B cell (primary cell): ENCODE measurements around the gene PRRG2. TPM values are rescaled to one million over a fixed set of nuclear protein-coding genes. Genes with fewer than 3 reads are reported as not detected.

Experiments
- ATAC-seq: fragments of 200-7000 bp; cut with Tn5 transposase; one replicate; pipeline ENCODE4 v1.10.0; 2021; ENCODE audit warnings: low read depth, mild to moderate bottlenecking, moderate number of reproducible peaks, moderate library complexity
- CTCF ChIA-PET: fragments of 350-600 bp; sonication (Branson Sonifier 250); formaldehyde crosslinking; loops from one replicate; lab custom pipeline; 2021; ENCODE audit warnings: antibody characterized with exemption, inconsistent platforms; lab: Charles Lee
- POLR2A ChIA-PET: fragments of 350-600 bp; sonication (Branson Sonifier 250); formaldehyde crosslinking; loops from one replicate; lab custom pipeline; 2021; ENCODE audit warnings: antibody characterized with exemption; lab: Charles Lee
- DNase-seq: peaks from one replicate; pipeline ENCODE4 v3.0.0; 2013
- H2AFZ ChIP-seq: 2 replicates; pipeline ENCODE4 v1.6.1; 2012; ENCODE audit warnings: mild to moderate bottlenecking, low read depth, low read length; ENCODE audit not compliant: insufficient read depth, poor library complexity, severe bottlenecking
- H3K27ac ChIP-seq, 2 donors: 1 replicate in 1 of 2; 2 replicates in 1 of 2; pipeline ENCODE4 v1.5.1; 2012 to 2013; ENCODE audit warnings: low read length in 2 of 2, mild to moderate bottlenecking in 2 of 2, moderate library complexity in 1 of 2
- H3K27me3 ChIP-seq, 4 experiments: fragments of 200-600 bp in 1 of 4; sonication (generic) in 1 of 4; replicated peaks in 1 of 4; 1 replicate in 2 of 4; 2 replicates in 2 of 4; pipeline versions ENCODE4 v1.6.1 to v1.7.0; 2013 to 2016; ENCODE audit warnings: low read length in 3 of 4, mild to moderate bottlenecking in 2 of 4, mixed read lengths in 1 of 4, moderate library complexity in 1 of 4; ENCODE audit not compliant: insufficient read depth in 4 of 4, control insufficient read depth in 3 of 4; ENCODE audit errors: control extremely low read depth in 1 of 4
- H3K36me3 ChIP-seq, 2 experiments: replicated peaks in 1 of 2; 1 replicate in 1 of 2; 2 replicates in 1 of 2; pipeline versions ENCODE4 v1.6.1 to v1.7.1; 2013; ENCODE audit warnings: low read length in 1 of 2; ENCODE audit not compliant: insufficient read depth in 2 of 2, control insufficient read depth in 1 of 2; ENCODE audit errors: control extremely low read depth in 1 of 2, extremely low read depth in 1 of 2
- H3K4me1 ChIP-seq, 2 donors: fragments of 200-600 bp in 1 of 2; sonication (generic) in 1 of 2; 1 replicate in 1 of 2; 2 replicates in 1 of 2; pipeline versions ENCODE4 v1.5.1 to v1.6.1; 2013 to 2017; ENCODE audit warnings: low read length in 2 of 2; ENCODE audit not compliant: control insufficient read depth in 2 of 2, insufficient read depth in 2 of 2
- H3K4me2 ChIP-seq: replicated peaks from 2 replicates; pipeline ENCODE3; 2012; ENCODE audit warnings: mild to moderate bottlenecking, low read depth, low read length; ENCODE audit not compliant: poor library complexity, severe bottlenecking
- H3K4me3 ChIP-seq, 5 experiments: fragments of 200-600 bp in 1 of 5; sonication (generic) in 1 of 5; 1 replicate in 3 of 5; 2 replicates in 2 of 5; pipeline versions ENCODE4 v1.5.1 to v1.7.0; 2011 to 2016; ENCODE audit warnings: low read length in 4 of 5, mild to moderate bottlenecking in 4 of 5, low read depth in 2 of 5, control low read depth in 1 of 5, moderate library complexity in 1 of 5; ENCODE audit not compliant: insufficient read depth in 1 of 5; ENCODE audit errors: control extremely low read depth in 1 of 5, extremely low read depth in 1 of 5
- H3K79me2 ChIP-seq: fragments of 200-600 bp; sonication (generic); one replicate; pipeline ENCODE4 v1.6.0; 2016; ENCODE audit warnings: low read length; ENCODE audit not compliant: control insufficient read depth, insufficient read depth
- H3K9ac ChIP-seq: fragments of 200-600 bp; sonication (generic); 2 replicates; pipeline ENCODE4 v1.6.1; 2017; ENCODE audit warnings: mild to moderate bottlenecking, low read length, moderate library complexity
- H3K9me3 ChIP-seq, 3 donors: one replicate each; pipeline versions ENCODE4 v1.6.1 to v1.7.1; 2013; ENCODE audit warnings: low read length in 2 of 3; ENCODE audit not compliant: control insufficient read depth in 2 of 3, insufficient read depth in 1 of 3; ENCODE audit errors: control extremely low read depth in 1 of 3
- H4K20me1 ChIP-seq: 2 replicates; pipeline ENCODE4 v1.6.0; 2012; ENCODE audit warnings: mild to moderate bottlenecking, low read length; ENCODE audit not compliant: insufficient read depth, control insufficient read depth, poor library complexity, severe bottlenecking
- H3K27ac Mint-ChIP-seq: one replicate; pipeline ENCODE4 v1.8.0; 2021; ENCODE audit warnings: mixed read lengths
- H3K27me3 Mint-ChIP-seq: one replicate; pipeline ENCODE4 v1.8.0; 2021; ENCODE audit warnings: mixed read lengths
- H3K4me1 Mint-ChIP-seq: one replicate; pipeline ENCODE4 v1.8.0; 2021; ENCODE audit warnings: mixed read lengths
- H3K4me3 Mint-ChIP-seq: one replicate; pipeline ENCODE4 v1.8.0; 2021; ENCODE audit warnings: mixed read lengths
- H3K9me3 Mint-ChIP-seq: one replicate; pipeline ENCODE4 v1.8.0; 2022; ENCODE audit warnings: mixed read lengths; ENCODE audit not compliant: insufficient read depth
- CTCF ChIP-seq: fragments of 200-600 bp; IDR thresholded peaks from one replicate; pipeline ENCODE4 v1.8.0; 2022; ENCODE audit warnings: antibody characterized with exemption, mild to moderate bottlenecking
- EZH2 ChIP-seq: IDR thresholded peaks from 2 replicates; pipeline ENCODE4 v1.6.1; 2012; ENCODE audit warnings: borderline replicate concordance, low read depth, mild to moderate bottlenecking, moderate library complexity, low read length; ENCODE audit not compliant: insufficient read depth, poor library complexity, severe bottlenecking
- WGBS: methylation state at CpG from one replicate; pipeline ENCODE4 v1.1.5; 2013; ENCODE audit warnings: missing lambda C conversion rate; ENCODE audit not compliant: insufficient coverage; 5-methylcytosine and 5-hydroxymethylcytosine counted together
- intact Hi-C: fragments of 100-400 bp; cut with micrococcal nuclease; formaldehyde crosslinking; loops from one replicate; pipeline ENCODE4 v1.10.0; 2022
- polyA plus RNA-seq: library from polyadenylated mRNA; depleted of rRNA; stranded (reverse); fragments of >200 nt; gene quantifications from 2 replicates; pipeline ENCODE4 v1.2.3, GENCODE V29; 2012
- total RNA-seq, 2 donors: library from RNA; stranded (reverse); fragments of 120-200 nt in 1 of 2; gene quantifications; 1 replicate in 1 of 2; 2 replicates in 1 of 2; pipeline versions ENCODE4 v1.2.3 to v1.2.4, GENCODE V29; 2013 to 2022

Gene PRRG2
- total and polyA plus RNA-seq, 2 donors (not counting 1 experiment from before 2014, with no cell fraction given): 1.1 to 4.4 TPM

- H3K4me1 Mint-ChIP-seq: peaks cover 32% of the 10 kb centered on the region
Measured at GRCh38 chr19:49557641-49558325, 23.3 kb upstream of the PRRG2 start.

More at GRCh38 chr19:49557641-49558325, 23.3 kb upstream of the PRRG2 start:
- Histone ChIP-seq H3K36me3 (peaks cover 4 to 51% of the 10 kb centered on the region in 2 experiments), H3K4me1 (peaks cover 15 to 34% of the 10 kb centered on the region in 2 donors), H2AFZ (no peak overlapping the region), H3K9me3 (no peaks in the 10 kb centered on the region), H3K27ac (no peak overlapping the region), H3K4me3 (no peak overlapping the region), H3K4me2 (no peak overlapping the region), H4K20me1 (peaks cover 4% of the 10 kb centered on the region), H3K9ac (no peak overlapping the region), H3K27me3 (no peaks in the 10 kb centered on the region), H3K79me2 (peaks cover 25% of the 10 kb centered on the region)
- Mint-ChIP-seq H3K4me3 (no peak overlapping the region), H3K27ac (no peak overlapping the region), H3K9me3 (no peaks in the 10 kb centered on the region), H3K27me3 (no peaks in the 10 kb centered on the region)
- CTCF ChIA-PET: interaction anchor here (0.7 to 6.0 kb wide), 7 partner anchors 10 to 430 kb away, joined by 3 to 54 read pairs (median 5); no protein-coding TSS in a partner anchor
- no peak for ATAC-seq
- no peak for DNase-seq
- intact Hi-C loops: no loop called here
- POLR2A ChIA-PET: interaction anchor here (0.6 kb wide), 1 partner anchor 651 kb away, joined by 3 read pairs; no protein-coding TSS in a partner anchor
- whole genome bisulfite sequencing: 96% methylated on average over 14 of the region's 18 CpGs
- TF ChIP-seq EZH2 (no peak), CTCF (no peak)
